ENCODE data around the gene WIPF1. TPM values are rescaled to one million over a fixed set of nuclear protein-coding genes. Genes with fewer than 3 reads are reported as not detected.

Gene WIPF1
- polyA plus RNA-seq, 2 of the 4 experiments (the other 2 are of a cell fraction) = 16.4 to 20.1 TPM

GRCh38 chr2:174590346-174590745 is 7.3 kb downstream of the WIPF1 start (continued):
- TF ChIP-seq PBX3 (IDR thresholded peaks at IDR 0.05) = no peak

- ChIA-PET POLR2A (no interaction called here), CTCF (no interaction called here)
- peaks cover 16% of the 10 kb centered on the region for H3K4me1 ChIP-seq
- FAIRE-seq (no peak), ATAC-seq (no peak), DNase-seq (ENCODE audit: low read depth in 1 of 2, low spot score in 1 of 2) (no peak)
- H3K4me3 ChIP-seq = no peak overlapping the region
- TF ChIP-seq NPAS2 (CRISPR knock-in tag; IDR thresholded peaks at IDR 0.05; ENCODE audit: borderline replicate concordance) (no peak), HES2 (IDR thresholded peaks at IDR 0.05) (no peak), POLR2AphosphoS2 (conservative IDR thresholded peaks at IDR 0.05; ENCODE audit: low read length) (no peak)
- H3K9me3 ChIP-seq = no peaks in the 10 kb centered on the region
- no peak overlapping the region for H3K27ac ChIP-seq
- no peak overlapping the region for H3K4me2 ChIP-seq
- 95% methylated on average over 2 of the region's 2 CpGs for WGBS (ENCODE audit: missing lambda C conversion rate)
These were observed 8.3 kb downstream of the WIPF1 start for GRCh38 chr2:174589334-174589733.

GRCh38 chr2:174588463-174588862 is 9.1 kb downstream of the WIPF1 start:
- ATAC-seq = no peak
- no peak overlapping the region for H3K4me3 ChIP-seq
- ChIA-PET CTCF (interaction anchor here (1.4 kb wide), 1 partner anchor 11 kb away, joined by 3 read pairs; no protein-coding TSS in a partner anchor), POLR2A (no interaction called here)
- TF ChIP-seq CTCF (IDR thresholded peaks at IDR 0.05) (no peak), JUN (IDR thresholded peaks at IDR 0.05) (no peak), FOSB (CRISPR knock-in tag; IDR thresholded peaks at IDR 0.05) (no peak), POLR2AphosphoS2 (conservative IDR thresholded peaks at IDR 0.05; ENCODE audit: low read length) (no peak), NFE2L2 (conservative IDR thresholded peaks at IDR 0.05; ENCODE audit: low read length) (no peak), NR3C1 (IDR thresholded peaks at IDR 0.05) (no peak), POLR2A (IDR thresholded peaks at IDR 0.05; ENCODE audit: low read length) (no peak), TFCP2L1 (CRISPR knock-in tag; IDR thresholded peaks at IDR 0.05) (no peak), CBX8 (IDR thresholded peaks at IDR 0.05) (no peak), SREBF2 (IDR thresholded peaks at IDR 0.05) (no peak), MAFK (IDR thresholded peaks at IDR 0.05; ENCODE audit: partially characterized antibody) (no peak), MYC (IDR thresholded peaks at IDR 0.05; ENCODE audit: borderline replicate concordance, low read length) (no peak)
- H3K27ac ChIP-seq = no peak overlapping the region
- no peaks in the 10 kb centered on the region for H3K9me3 ChIP-seq
- no peak for FAIRE-seq
- peaks cover 10% of the 10 kb centered on the region for H3K4me1 ChIP-seq
- WGBS (ENCODE audit: missing lambda C conversion rate) = 86% methylated on average over 2 of the region's 2 CpGs
- no peak for DNase-seq (ENCODE audit: low read depth in 1 of 2, low spot score in 1 of 2)
- no peak overlapping the region for H3K4me2 ChIP-seq

GRCh38 chr2:174587579-174587978 is 10.0 kb downstream of the WIPF1 start:
- Histone ChIP-seq H3K9me3 (no peaks in the 10 kb centered on the region), H3K4me2 (no peak overlapping the region), H3K27ac (no peak overlapping the region), H3K4me3 (no peak overlapping the region), H3K4me1 (peaks cover 9% of the 10 kb centered on the region)
- ATAC-seq (no peak), FAIRE-seq (no peak), DNase-seq (ENCODE audit: low read depth in 1 of 2, low spot score in 1 of 2) (no peak)
- CTCF ChIA-PET = interaction anchor here (1.4 kb wide), 1 partner anchor 10 kb away, joined by 3 read pairs; no protein-coding TSS in a partner anchor
- POLR2A ChIA-PET = no interaction called here
- 94% methylated on average over 4 of the region's 4 CpGs for WGBS (ENCODE audit: missing lambda C conversion rate)
- TF ChIP-seq CTCF (IDR thresholded peaks at IDR 0.05) = no peak
- no peak for TF ChIP-seq ZFP36 (IDR thresholded peaks at IDR 0.05; ENCODE audit: borderline replicate concordance, partially characterized antibody)
- TF ChIP-seq RARB (CRISPR knock-in tag; IDR thresholded peaks at IDR 0.05) = no peak
- no peak for TF ChIP-seq POLR2AphosphoS2 (conservative IDR thresholded peaks at IDR 0.05; ENCODE audit: low read length)
- no peak for TF ChIP-seq EHF (CRISPR knock-in tag; IDR thresholded peaks at IDR 0.05)
- no peak for TF ChIP-seq BHLHE40 (IDR thresholded peaks at IDR 0.05; ENCODE audit: low read depth, low read length)
- no peak for TF ChIP-seq RCOR1 (IDR thresholded peaks at IDR 0.05; ENCODE audit: low read depth, low read length)
- no peak for TF ChIP-seq ELK1 (IDR thresholded peaks at IDR 0.05; ENCODE audit: low read depth, low read length)
- no peak for TF ChIP-seq ZC3H11A (IDR thresholded peaks at IDR 0.05)
- no peak for TF ChIP-seq PHF8 (IDR thresholded peaks at IDR 0.05; ENCODE audit: borderline replicate concordance, low read depth)
- no peak for TF ChIP-seq HDAC2 (IDR thresholded peaks at IDR 0.05)
- TF ChIP-seq HMGXB4 (CRISPR knock-in tag; IDR thresholded peaks at IDR 0.05; ENCODE audit: borderline replicate concordance) = no peak
- no peak for TF ChIP-seq HOXA7 (CRISPR knock-in tag; IDR thresholded peaks at IDR 0.05)
- TF ChIP-seq ZSCAN20 (CRISPR knock-in tag; IDR thresholded peaks at IDR 0.05) = no peak

All from A549 (cell line).